Hepatocyte (in vitro differentiated cells): ENCODE data around the gene UCHL5.

Experiments used
- CTCF ChIP-seq: fragments of 200-600 bp; sonication (generic); IDR thresholded peaks from 2 replicates; pipeline ENCODE4 v1.5.1; 2016; ENCODE audit warnings: antibody characterized with exemption, mild to moderate bottlenecking; ENCODE audit not compliant: poor library complexity
- EZH2 ChIP-seq: fragments of 200-600 bp; sonication (generic); IDR thresholded peaks from 2 replicates; pipeline ENCODE4 v1.6.1; 2016; ENCODE audit warnings: antibody characterized with exemption, mild to moderate bottlenecking, borderline replicate concordance
- EZH2phosphoT487 ChIP-seq: fragments of 200-600 bp; sonication (generic); IDR thresholded peaks from one replicate; pipeline ENCODE4 v1.6.1; 2018; ENCODE audit warnings: antibody characterized with exemption, mild to moderate bottlenecking, low read depth, moderate library complexity; ENCODE audit not compliant: unreplicated experiment, severe bottlenecking

- TF ChIP-seq CTCF: no peak
- TF ChIP-seq EZH2: no peak
- TF ChIP-seq EZH2phosphoT487: no peak
Measured at GRCh38 chr1:193103759-193104501, 44.8 kb upstream of the UCHL5 start.
